HL-60 (cell line): ENCODE measurements around the gene ZNF334.

Source experiments
- DNase-seq, 2 experiments: peaks; one replicate each; pipeline ENCODE4 v3.0.0-alpha.2; 2010 to 2020; ENCODE audit warnings: low read depth in 1 of 2, low spot score in 1 of 2
- H3K27ac ChIP-seq: fragments of 250-450 bp; sonication (Bioruptor Pico); replicated peaks from 2 replicates; pipeline ENCODE4 v1.5.1; 2020; ENCODE audit warnings: mild to moderate bottlenecking, moderate library complexity
- H3K27me3 ChIP-seq: fragments of 250-450 bp; sonication (Bioruptor Pico); 2 replicates; pipeline ENCODE4 v1.5.1; 2021; ENCODE audit warnings: mild to moderate bottlenecking, moderate library complexity; ENCODE audit not compliant: insufficient read depth, poor library complexity, severe bottlenecking
- H3K4me3 ChIP-seq: replicated peaks from 2 replicates; pipeline ENCODE4 v1.5.1; 2011; ENCODE audit warnings: mild to moderate bottlenecking, control low read depth, low read length; ENCODE audit not compliant: insufficient read depth
- GABPA ChIP-seq: IDR thresholded peaks from 2 replicates; pipeline ENCODE4 v1.6.1; 2012; ENCODE audit warnings: low read depth
- POLR2AphosphoS5 ChIP-seq: IDR thresholded peaks from 2 replicates; pipeline ENCODE4 v1.6.1; 2012; ENCODE audit warnings: low read depth
- SPI1 ChIP-seq: IDR thresholded peaks from 2 replicates; pipeline ENCODE4 v1.6.1; 2012; ENCODE audit warnings: low read depth, mild to moderate bottlenecking, borderline replicate concordance
- TF ChIP-seq, protein P1 (sequence below): IDR thresholded peaks from one replicate; pipeline ENCODE4 v1.5.1; 2011; ENCODE audit warnings: low read length, control low read depth, inconsistent platforms; ENCODE audit not compliant: insufficient read depth
- TF ChIP-seq, protein P2 (sequence below): IDR thresholded peaks from 2 replicates; pipeline ENCODE4 v1.6.1; 2012; ENCODE audit warnings: low read depth; ENCODE audit not compliant: insufficient replicate concordance

ZNF334 gene

GRCh38 chr20:46461808-46462207 is 51.6 kb downstream of the ZNF334 start:
- TF ChIP-seq, protein P1, sequence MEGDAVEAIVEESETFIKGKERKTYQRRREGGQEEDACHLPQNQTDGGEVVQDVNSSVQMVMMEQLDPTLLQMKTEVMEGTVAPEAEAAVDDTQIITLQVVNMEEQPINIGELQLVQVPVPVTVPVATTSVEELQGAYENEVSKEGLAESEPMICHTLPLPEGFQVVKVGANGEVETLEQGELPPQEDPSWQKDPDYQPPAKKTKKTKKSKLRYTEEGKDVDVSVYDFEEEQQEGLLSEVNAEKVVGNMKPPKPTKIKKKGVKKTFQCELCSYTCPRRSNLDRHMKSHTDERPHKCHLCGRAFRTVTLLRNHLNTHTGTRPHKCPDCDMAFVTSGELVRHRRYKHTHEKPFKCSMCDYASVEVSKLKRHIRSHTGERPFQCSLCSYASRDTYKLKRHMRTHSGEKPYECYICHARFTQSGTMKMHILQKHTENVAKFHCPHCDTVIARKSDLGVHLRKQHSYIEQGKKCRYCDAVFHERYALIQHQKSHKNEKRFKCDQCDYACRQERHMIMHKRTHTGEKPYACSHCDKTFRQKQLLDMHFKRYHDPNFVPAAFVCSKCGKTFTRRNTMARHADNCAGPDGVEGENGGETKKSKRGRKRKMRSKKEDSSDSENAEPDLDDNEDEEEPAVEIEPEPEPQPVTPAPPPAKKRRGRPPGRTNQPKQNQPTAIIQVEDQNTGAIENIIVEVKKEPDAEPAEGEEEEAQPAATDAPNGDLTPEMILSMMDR = no peak
- TF ChIP-seq SPI1 (no peak), POLR2AphosphoS5 (no peak), GABPA (no peak)
- TF ChIP-seq, protein P2, sequence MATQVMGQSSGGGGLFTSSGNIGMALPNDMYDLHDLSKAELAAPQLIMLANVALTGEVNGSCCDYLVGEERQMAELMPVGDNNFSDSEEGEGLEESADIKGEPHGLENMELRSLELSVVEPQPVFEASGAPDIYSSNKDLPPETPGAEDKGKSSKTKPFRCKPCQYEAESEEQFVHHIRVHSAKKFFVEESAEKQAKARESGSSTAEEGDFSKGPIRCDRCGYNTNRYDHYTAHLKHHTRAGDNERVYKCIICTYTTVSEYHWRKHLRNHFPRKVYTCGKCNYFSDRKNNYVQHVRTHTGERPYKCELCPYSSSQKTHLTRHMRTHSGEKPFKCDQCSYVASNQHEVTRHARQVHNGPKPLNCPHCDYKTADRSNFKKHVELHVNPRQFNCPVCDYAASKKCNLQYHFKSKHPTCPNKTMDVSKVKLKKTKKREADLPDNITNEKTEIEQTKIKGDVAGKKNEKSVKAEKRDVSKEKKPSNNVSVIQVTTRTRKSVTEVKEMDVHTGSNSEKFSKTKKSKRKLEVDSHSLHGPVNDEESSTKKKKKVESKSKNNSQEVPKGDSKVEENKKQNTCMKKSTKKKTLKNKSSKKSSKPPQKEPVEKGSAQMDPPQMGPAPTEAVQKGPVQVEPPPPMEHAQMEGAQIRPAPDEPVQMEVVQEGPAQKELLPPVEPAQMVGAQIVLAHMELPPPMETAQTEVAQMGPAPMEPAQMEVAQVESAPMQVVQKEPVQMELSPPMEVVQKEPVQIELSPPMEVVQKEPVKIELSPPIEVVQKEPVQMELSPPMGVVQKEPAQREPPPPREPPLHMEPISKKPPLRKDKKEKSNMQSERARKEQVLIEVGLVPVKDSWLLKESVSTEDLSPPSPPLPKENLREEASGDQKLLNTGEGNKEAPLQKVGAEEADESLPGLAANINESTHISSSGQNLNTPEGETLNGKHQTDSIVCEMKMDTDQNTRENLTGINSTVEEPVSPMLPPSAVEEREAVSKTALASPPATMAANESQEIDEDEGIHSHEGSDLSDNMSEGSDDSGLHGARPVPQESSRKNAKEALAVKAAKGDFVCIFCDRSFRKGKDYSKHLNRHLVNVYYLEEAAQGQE = no peak
- peaks cover 4% of the 10 kb centered on the region for H3K27me3 ChIP-seq

GRCh38 chr20:46458866-46459750 is 54.3 kb downstream of the ZNF334 start:
- TF ChIP-seq SPI1 = no peak
- TF ChIP-seq, protein P2 = no peak
- no peak overlapping the region for H3K27ac ChIP-seq
- peaks cover 4% of the 10 kb centered on the region for H3K27me3 ChIP-seq
- no peak overlapping the region for H3K4me3 ChIP-seq
- DNase-seq = no peak

More at GRCh38 chr20:46461808-46462207, 51.6 kb downstream of the ZNF334 start:
- no peak for DNase-seq
- Histone ChIP-seq H3K27ac (no peak overlapping the region), H3K4me3 (no peak overlapping the region)

DNA sequence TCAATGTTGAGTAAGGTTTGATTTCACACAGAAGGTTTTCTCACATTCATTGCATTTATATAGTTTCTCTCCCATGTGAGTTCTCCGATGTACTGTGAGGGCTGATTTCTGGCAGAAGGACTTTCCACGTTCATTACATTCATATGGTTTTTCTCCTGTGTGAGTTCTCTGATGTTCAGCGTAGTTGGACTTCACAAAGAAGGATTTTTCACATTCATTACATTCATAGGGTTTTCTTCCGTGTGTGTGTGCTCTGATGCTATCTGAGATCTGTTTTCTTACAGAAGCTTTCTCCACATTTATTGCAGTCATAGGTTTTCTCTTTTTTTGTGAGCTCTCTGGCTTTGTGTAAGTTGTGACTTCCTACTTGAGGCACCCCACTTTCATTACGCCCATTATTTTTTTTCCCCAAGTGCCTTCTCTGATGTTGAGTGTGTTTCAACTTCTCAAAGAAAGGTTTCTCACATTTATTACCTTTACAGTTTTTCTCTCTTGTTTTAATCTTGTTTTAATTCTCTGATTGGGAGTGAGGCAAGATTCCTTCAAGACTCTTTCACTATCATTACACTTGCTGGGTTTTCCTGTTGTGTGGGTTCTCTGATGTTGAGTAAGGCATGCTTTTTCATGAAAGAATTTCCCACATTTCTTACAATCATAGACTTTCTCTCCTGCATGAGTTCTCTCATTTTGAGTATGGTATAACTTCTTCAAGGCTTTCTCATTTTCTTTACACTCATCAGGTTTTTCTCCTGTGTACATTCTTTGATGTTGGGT is 56.9 kb downstream of the ZNF334 start:
- DNase-seq = no peak
- Histone ChIP-seq H3K4me3 (no peak overlapping the region), H3K27ac (no peak overlapping the region), H3K27me3 (peaks cover 4% of the 10 kb centered on the region)
- no peak for TF ChIP-seq POLR2AphosphoS5
- TF ChIP-seq, protein P1 = no peak

GRCh38 chr20:46455729-46456128 is 57.6 kb downstream of the ZNF334 start:
- no peak overlapping the region for H3K4me3 ChIP-seq
- peaks cover 4% of the 10 kb centered on the region for H3K27me3 ChIP-seq
- DNase-seq = no peak
- TF ChIP-seq POLR2AphosphoS5 = no peak
- TF ChIP-seq GABPA = no peak
- TF ChIP-seq SPI1 = no peak
- TF ChIP-seq, protein P1 = no peak
- TF ChIP-seq, protein P2 = no peak
- no peak overlapping the region for H3K27ac ChIP-seq
